ENCODE data around the gene ANKRD34B. TPM values are rescaled to one million over a fixed set of nuclear protein-coding genes. Genes with fewer than 3 reads are reported as not detected.
"Not testable (repeated sequence)": the region's sequence is repeated elsewhere in the genome, so short reads cannot be mapped to it uniquely, and the experiment has no call there.

ANKRD34B gene
- total RNA-seq, 2 experiments from 2014 or later, result not detected

GRCh38 chr5:80592105-80592504, 22.0 kb upstream of the ANKRD34B start:
- no peak overlapping the region for H3K4me3 Mint-ChIP-seq
- no peaks in the 10 kb centered on the region for H3K4me1 Mint-ChIP-seq (ENCODE audit: low read depth)
- POLR2A ChIA-PET, result no interaction called here
- H3K9me3 Mint-ChIP-seq (ENCODE audit: insufficient read depth), result no peaks in the 10 kb centered on the region
- ATAC-seq, result no peak
- H3K27me3 Mint-ChIP-seq (ENCODE audit: low read depth), result peaks cover 6% of the 10 kb centered on the region
- H3K27ac Mint-ChIP-seq, result no peak overlapping the region
- CTCF ChIA-PET, result no interaction called here
- no peaks in the 10 kb centered on the region for H3K36me3 Mint-ChIP-seq (ENCODE audit: low read depth)
- no peak for DNase-seq

GRCh38 chr5:80591352-80591751, 21.3 kb upstream of the ANKRD34B start:
- peaks cover 6% of the 10 kb centered on the region for H3K27me3 Mint-ChIP-seq (ENCODE audit: low read depth)
- H3K4me1 Mint-ChIP-seq (ENCODE audit: low read depth), result no peaks in the 10 kb centered on the region
- POLR2A ChIA-PET, result no interaction called here
- ATAC-seq (no peak), DNase-seq (no peak)
- H3K9me3 Mint-ChIP-seq (ENCODE audit: insufficient read depth), result no peaks in the 10 kb centered on the region
- H3K27ac Mint-ChIP-seq, result no peak overlapping the region
- no peaks in the 10 kb centered on the region for H3K36me3 Mint-ChIP-seq (ENCODE audit: low read depth)
- CTCF ChIA-PET, result no interaction called here
- no peak overlapping the region for H3K4me3 Mint-ChIP-seq

- H3K27me3 Mint-ChIP-seq (ENCODE audit: low read depth), result peaks cover 6% of the 10 kb centered on the region
- ChIA-PET CTCF (no interaction called here), POLR2A (no interaction called here)
- H3K27ac Mint-ChIP-seq, result no peak overlapping the region
- DNase-seq (no peak), ATAC-seq (no peak)
- H3K9me3 Mint-ChIP-seq (ENCODE audit: insufficient read depth), result no peaks in the 10 kb centered on the region
- no peaks in the 10 kb centered on the region for H3K4me1 Mint-ChIP-seq (ENCODE audit: low read depth)
- no peak overlapping the region for H3K4me3 Mint-ChIP-seq
- no peaks in the 10 kb centered on the region for H3K36me3 Mint-ChIP-seq (ENCODE audit: low read depth)
These were observed 20.7 kb upstream of the ANKRD34B start for GRCh38 chr5:80590766-80591165.

- Mint-ChIP-seq H3K9me3 (ENCODE audit: insufficient read depth) (no peaks in the 10 kb centered on the region), H3K27me3 (ENCODE audit: low read depth) (peaks cover 10% of the 10 kb centered on the region), H3K27ac (no peak overlapping the region), H3K4me1 (ENCODE audit: low read depth) (no peaks in the 10 kb centered on the region), H3K36me3 (ENCODE audit: low read depth) (no peaks in the 10 kb centered on the region), H3K4me3 (no peak overlapping the region)
- ChIA-PET POLR2A (no interaction called here), CTCF (no interaction called here)
- no peak for ATAC-seq
- DNase-seq, result no peak
These were observed 18.9 kb upstream of the ANKRD34B start for GRCh38 chr5:80588858-80589540.

- no peak for DNase-seq
- Mint-ChIP-seq H3K27me3 (ENCODE audit: low read depth) (peaks cover 6% of the 10 kb centered on the region), H3K36me3 (ENCODE audit: low read depth) (no peaks in the 10 kb centered on the region), H3K27ac (no peak overlapping the region), H3K9me3 (ENCODE audit: insufficient read depth) (no peaks in the 10 kb centered on the region), H3K4me3 (no peak overlapping the region), H3K4me1 (ENCODE audit: low read depth) (no peaks in the 10 kb centered on the region)
- CTCF ChIA-PET, result no interaction called here
- ATAC-seq, result no peak
- POLR2A ChIA-PET, result no interaction called here
These were observed 14.7 kb upstream of the ANKRD34B start for GRCh38 chr5:80584770-80585169.

- H3K4me3 Mint-ChIP-seq; CTCF ChIA-PET; ATAC-seq; H3K9me3 Mint-ChIP-seq (ENCODE audit: insufficient read depth); POLR2A ChIA-PET; H3K27ac Mint-ChIP-seq; H3K36me3 Mint-ChIP-seq (ENCODE audit: low read depth); DNase-seq; H3K4me1 Mint-ChIP-seq (ENCODE audit: low read depth): not testable (repeated sequence)
- H3K27me3 Mint-ChIP-seq (ENCODE audit: low read depth), result peaks cover 27% of the 10 kb centered on the region
These were observed 10.2 kb upstream of the ANKRD34B start for GRCh38 chr5:80580291-80580690.

- CTCF ChIA-PET, result no interaction called here
- Mint-ChIP-seq H3K9me3 (ENCODE audit: insufficient read depth) (no peaks in the 10 kb centered on the region), H3K4me1 (ENCODE audit: low read depth) (no peaks in the 10 kb centered on the region), H3K36me3 (ENCODE audit: low read depth) (no peaks in the 10 kb centered on the region), H3K27me3 (ENCODE audit: low read depth) (peaks cover 29% of the 10 kb centered on the region), H3K4me3 (no peak overlapping the region), H3K27ac (no peak overlapping the region)
- DNase-seq, result no peak
- POLR2A ChIA-PET, result no interaction called here
- ATAC-seq, result no peak
These were observed 9.0 kb upstream of the ANKRD34B start for GRCh38 chr5:80579050-80579449.

GRCh38 chr5:80577707-80578106, 7.6 kb upstream of the ANKRD34B start:
- DNase-seq, result no peak
- ChIA-PET CTCF (interaction anchor here (1.0 kb wide), 1 partner anchor 18 kb away, joined by 3 read pairs; no protein-coding TSS in a partner anchor), POLR2A (interaction anchor here (0.7 kb wide), 1 partner anchor 208 kb away, joined by 5 read pairs; no protein-coding TSS in a partner anchor)
- no peaks in the 10 kb centered on the region for H3K9me3 Mint-ChIP-seq (ENCODE audit: insufficient read depth)
- peaks cover 38% of the 10 kb centered on the region for H3K27me3 Mint-ChIP-seq (ENCODE audit: low read depth)
- H3K4me1 Mint-ChIP-seq (ENCODE audit: low read depth), result no peaks in the 10 kb centered on the region
- no peak overlapping the region for H3K27ac Mint-ChIP-seq
- no peak for ATAC-seq
- no peaks in the 10 kb centered on the region for H3K36me3 Mint-ChIP-seq (ENCODE audit: low read depth)
- no peak overlapping the region for H3K4me3 Mint-ChIP-seq

- Mint-ChIP-seq H3K27me3 (ENCODE audit: low read depth) (peaks cover 51% of the 10 kb centered on the region), H3K36me3 (ENCODE audit: low read depth) (no peaks in the 10 kb centered on the region), H3K27ac (no peak overlapping the region), H3K4me3 (no peak overlapping the region), H3K9me3 (ENCODE audit: insufficient read depth) (no peaks in the 10 kb centered on the region), H3K4me1 (ENCODE audit: low read depth) (no peaks in the 10 kb centered on the region)
- ATAC-seq (no peak), DNase-seq (no peak)
- CTCF ChIA-PET, result no interaction called here
- POLR2A ChIA-PET, result no interaction called here
These were observed 6.3 kb upstream of the ANKRD34B start for GRCh38 chr5:80576383-80576782.

- Mint-ChIP-seq H3K27ac (no peak overlapping the region), H3K4me1 (ENCODE audit: low read depth) (peaks cover 6% of the 10 kb centered on the region), H3K4me3 (no peak overlapping the region), H3K36me3 (ENCODE audit: low read depth) (no peaks in the 10 kb centered on the region), H3K9me3 (ENCODE audit: insufficient read depth) (no peaks in the 10 kb centered on the region), H3K27me3 (ENCODE audit: low read depth) (peaks cover 60% of the 10 kb centered on the region)
- DNase-seq, result no peak
- ChIA-PET CTCF (no interaction called here), POLR2A (no interaction called here)
- ATAC-seq, result no peak
These were observed 3.0 kb upstream of the ANKRD34B start for GRCh38 chr5:80573062-80573461.

- DNase-seq, result no peak
- Mint-ChIP-seq H3K36me3 (ENCODE audit: low read depth) (no peaks in the 10 kb centered on the region), H3K4me3 (peak overlapping the region; percentile 28), H3K9me3 (ENCODE audit: insufficient read depth) (no peaks in the 10 kb centered on the region), H3K27ac (no peak overlapping the region), H3K4me1 (ENCODE audit: low read depth) (peaks cover 6% of the 10 kb centered on the region), H3K27me3 (ENCODE audit: low read depth) (peaks cover 68% of the 10 kb centered on the region)
- ATAC-seq, result no peak
- ChIA-PET POLR2A (no interaction called here), CTCF (no interaction called here)
These were observed 757 bp downstream of the ANKRD34B start for GRCh38 chr5:80569086-80569960.

GRCh38 chr5:80568251-80568650, 1.8 kb downstream of the ANKRD34B start:
- no peaks in the 10 kb centered on the region for H3K36me3 Mint-ChIP-seq (ENCODE audit: low read depth)
- H3K27me3 Mint-ChIP-seq (ENCODE audit: low read depth), result peaks cover 64% of the 10 kb centered on the region
- no peaks in the 10 kb centered on the region for H3K9me3 Mint-ChIP-seq (ENCODE audit: insufficient read depth)
- no peak overlapping the region for H3K4me3 Mint-ChIP-seq
- ChIA-PET CTCF (no interaction called here), POLR2A (no interaction called here)
- H3K4me1 Mint-ChIP-seq (ENCODE audit: low read depth), result peaks cover 6% of the 10 kb centered on the region
- ATAC-seq (no peak), DNase-seq (no peak)
- H3K27ac Mint-ChIP-seq, result no peak overlapping the region

Measured in activated CD8-positive, alpha-beta T cell treated with anti-CD3 and anti-CD28 coated beads, Interleukin-2, amount 10 ng/mL, durations not matched to agents 7 days and 5 days (primary cell).